Parathyroid adenoma (tissue), 2 donors: Measurements from ENCODE around the gene CHST2.

Experiments used
- H2AFZ ChIP-seq: fragments of 300-600 bp; sonication (generic); one replicate; pipeline ENCODE4 v1.7.0; 2017; ENCODE audit warnings: antibody characterized with exemption, mild to moderate bottlenecking
- H3K27ac ChIP-seq: fragments of 300-600 bp; sonication (generic); one replicate; pipeline ENCODE4 v1.7.0; 2017
- H3K27me3 ChIP-seq: fragments of 300-600 bp; sonication (generic); one replicate; pipeline ENCODE4 v1.7.0; 2017; ENCODE audit warnings: low read length; ENCODE audit not compliant: control insufficient read depth, insufficient read depth
- H3K36me3 ChIP-seq: fragments of 300-600 bp; sonication (generic); one replicate; pipeline ENCODE4 v1.7.0; 2017; ENCODE audit warnings: low read length; ENCODE audit not compliant: control insufficient read depth, insufficient read depth
- H3K4me1 ChIP-seq: fragments of 300-600 bp; sonication (generic); one replicate; pipeline ENCODE4 v1.7.0; 2017; ENCODE audit warnings: control low read depth
- H3K4me2 ChIP-seq: fragments of 300-600 bp; sonication (generic); one replicate; pipeline ENCODE4 v1.7.0; 2017; ENCODE audit warnings: low read length
- H3K4me3 ChIP-seq: fragments of 300-600 bp; sonication (generic); one replicate; pipeline ENCODE4 v1.7.0; 2017; ENCODE audit warnings: low read depth, low read length
- H3K79me2 ChIP-seq: fragments of 300-600 bp; sonication (generic); one replicate; pipeline ENCODE4 v1.7.0; 2017; ENCODE audit warnings: control low read depth
- H3K9ac ChIP-seq: fragments of 300-600 bp; sonication (generic); one replicate; pipeline ENCODE4 v1.7.0; 2017; ENCODE audit warnings: mild to moderate bottlenecking
- H3K9me3 ChIP-seq: fragments of 300-600 bp; sonication (generic); one replicate; pipeline ENCODE4 v1.7.0; 2017; ENCODE audit warnings: low read length; ENCODE audit not compliant: control insufficient read depth
- TF ChIP-seq, protein P1 (sequence below): fragments of 300-600 bp; sonication (generic); IDR thresholded peaks from one replicate; pipeline ENCODE4 v1.7.0; 2017; ENCODE audit warnings: antibody characterized with exemption, mild to moderate bottlenecking
- donor health status: primary hyperparathyroidism.

Gene CHST2

GRCh38 chr3:143105170-143105569 is 14.4 kb upstream of the CHST2 start:
- Histone ChIP-seq H3K9ac (no peak overlapping the region), H3K4me1 (no peaks in the 10 kb centered on the region), H3K36me3 (no peaks in the 10 kb centered on the region), H3K4me3 (no peak overlapping the region), H3K27me3 (no peaks in the 10 kb centered on the region), H3K27ac (no peak overlapping the region), H2AFZ (no peak overlapping the region), H3K9me3 (no peaks in the 10 kb centered on the region), H3K79me2 (no peaks in the 10 kb centered on the region), H3K4me2 (no peak overlapping the region)
- TF ChIP-seq, protein P1, sequence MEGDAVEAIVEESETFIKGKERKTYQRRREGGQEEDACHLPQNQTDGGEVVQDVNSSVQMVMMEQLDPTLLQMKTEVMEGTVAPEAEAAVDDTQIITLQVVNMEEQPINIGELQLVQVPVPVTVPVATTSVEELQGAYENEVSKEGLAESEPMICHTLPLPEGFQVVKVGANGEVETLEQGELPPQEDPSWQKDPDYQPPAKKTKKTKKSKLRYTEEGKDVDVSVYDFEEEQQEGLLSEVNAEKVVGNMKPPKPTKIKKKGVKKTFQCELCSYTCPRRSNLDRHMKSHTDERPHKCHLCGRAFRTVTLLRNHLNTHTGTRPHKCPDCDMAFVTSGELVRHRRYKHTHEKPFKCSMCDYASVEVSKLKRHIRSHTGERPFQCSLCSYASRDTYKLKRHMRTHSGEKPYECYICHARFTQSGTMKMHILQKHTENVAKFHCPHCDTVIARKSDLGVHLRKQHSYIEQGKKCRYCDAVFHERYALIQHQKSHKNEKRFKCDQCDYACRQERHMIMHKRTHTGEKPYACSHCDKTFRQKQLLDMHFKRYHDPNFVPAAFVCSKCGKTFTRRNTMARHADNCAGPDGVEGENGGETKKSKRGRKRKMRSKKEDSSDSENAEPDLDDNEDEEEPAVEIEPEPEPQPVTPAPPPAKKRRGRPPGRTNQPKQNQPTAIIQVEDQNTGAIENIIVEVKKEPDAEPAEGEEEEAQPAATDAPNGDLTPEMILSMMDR, result no peak

DNA sequence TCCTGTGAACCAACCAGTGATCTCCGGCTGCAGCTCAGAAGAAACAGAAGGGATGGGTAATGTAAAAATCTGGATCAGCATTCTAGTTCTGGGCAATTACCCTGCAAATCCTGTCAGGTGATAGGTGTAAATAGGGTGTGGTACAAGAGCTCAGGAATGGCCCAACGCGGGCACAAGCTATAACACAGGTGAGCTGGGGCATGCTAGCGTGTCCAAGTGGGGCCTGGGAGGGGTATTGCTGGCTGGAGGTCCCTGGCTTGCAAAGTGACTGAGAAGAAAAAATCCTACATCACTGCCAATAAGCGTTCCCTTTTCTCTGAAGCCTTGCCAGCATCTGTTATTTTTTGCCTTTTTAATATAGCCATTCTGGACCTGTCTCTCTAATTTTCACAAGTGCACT is 9.7 kb upstream of the CHST2 start:
- Histone ChIP-seq H3K4me1 (no peaks in the 10 kb centered on the region), H3K9me3 (no peaks in the 10 kb centered on the region), H3K4me2 (no peak overlapping the region), H3K27ac (no peak overlapping the region), H3K36me3 (no peaks in the 10 kb centered on the region), H3K9ac (no peak overlapping the region), H2AFZ (no peak overlapping the region), H3K27me3 (no peaks in the 10 kb centered on the region), H3K79me2 (no peaks in the 10 kb centered on the region), H3K4me3 (no peak overlapping the region)
- TF ChIP-seq, protein P1, result no peak

DNA sequence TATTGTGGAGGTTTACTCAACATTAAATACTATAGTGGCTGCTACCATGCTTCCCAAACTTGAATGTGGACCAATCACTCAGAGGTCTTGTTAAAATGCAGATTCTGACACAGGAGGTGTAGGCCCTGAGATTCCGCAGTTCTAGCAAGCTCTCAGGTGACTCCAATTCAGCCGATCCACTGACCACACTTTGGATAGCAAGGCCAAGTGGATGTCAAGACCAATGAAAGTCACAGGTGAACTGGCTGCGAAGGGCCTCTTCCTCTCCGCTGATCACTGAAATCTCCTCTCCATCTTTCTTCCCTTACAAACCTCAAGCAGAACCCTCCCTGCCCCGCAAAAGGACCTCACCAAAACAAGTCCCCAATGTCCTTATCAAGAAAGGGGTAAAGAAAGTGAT is 9.2 kb upstream of the CHST2 start:
- no peak overlapping the region for H3K4me3 ChIP-seq
- TF ChIP-seq, protein P1, result no peak
- no peaks in the 10 kb centered on the region for H3K4me1 ChIP-seq
- H3K9me3 ChIP-seq, result no peaks in the 10 kb centered on the region
- no peak overlapping the region for H3K9ac ChIP-seq
- H3K27me3 ChIP-seq, result no peaks in the 10 kb centered on the region
- H3K4me2 ChIP-seq, result no peak overlapping the region
- no peaks in the 10 kb centered on the region for H3K79me2 ChIP-seq
- H3K27ac ChIP-seq, result no peak overlapping the region
- H2AFZ ChIP-seq, result no peak overlapping the region
- H3K36me3 ChIP-seq, result no peaks in the 10 kb centered on the region

DNA sequence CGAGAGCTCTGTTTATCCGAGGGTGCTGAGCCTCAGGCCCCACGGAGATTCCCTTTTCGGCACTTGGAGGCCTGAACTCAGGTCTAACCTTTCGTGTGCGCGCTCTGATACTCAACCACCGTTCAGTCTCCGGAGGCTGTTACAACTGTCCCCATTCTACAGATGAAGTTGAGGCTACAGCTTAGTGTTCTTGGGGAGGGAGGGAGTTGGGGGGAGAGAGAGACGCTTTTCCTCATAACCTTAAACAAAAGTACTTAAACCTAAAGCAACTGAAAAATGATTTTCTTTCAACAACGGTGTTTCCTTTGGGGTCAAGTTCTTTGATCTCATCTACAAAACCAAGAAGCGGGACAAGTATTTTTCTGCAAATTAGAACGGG is 952 bp upstream of the CHST2 start:
- no peaks in the 10 kb centered on the region for H3K79me2 ChIP-seq
- TF ChIP-seq, protein P1, result no peak
- H3K27me3 ChIP-seq, result no peaks in the 10 kb centered on the region
- no peak overlapping the region for H3K27ac ChIP-seq
- peak overlapping the region; percentile 90 for H3K4me2 ChIP-seq
- no peaks in the 10 kb centered on the region for H3K9me3 ChIP-seq
- H3K4me3 ChIP-seq, result peak overlapping the region; percentile 76
- H3K36me3 ChIP-seq, result no peaks in the 10 kb centered on the region
- H2AFZ ChIP-seq, result peak overlapping the region; percentile 72
- H3K9ac ChIP-seq, result no peak overlapping the region
- no peaks in the 10 kb centered on the region for H3K4me1 ChIP-seq

DNA sequence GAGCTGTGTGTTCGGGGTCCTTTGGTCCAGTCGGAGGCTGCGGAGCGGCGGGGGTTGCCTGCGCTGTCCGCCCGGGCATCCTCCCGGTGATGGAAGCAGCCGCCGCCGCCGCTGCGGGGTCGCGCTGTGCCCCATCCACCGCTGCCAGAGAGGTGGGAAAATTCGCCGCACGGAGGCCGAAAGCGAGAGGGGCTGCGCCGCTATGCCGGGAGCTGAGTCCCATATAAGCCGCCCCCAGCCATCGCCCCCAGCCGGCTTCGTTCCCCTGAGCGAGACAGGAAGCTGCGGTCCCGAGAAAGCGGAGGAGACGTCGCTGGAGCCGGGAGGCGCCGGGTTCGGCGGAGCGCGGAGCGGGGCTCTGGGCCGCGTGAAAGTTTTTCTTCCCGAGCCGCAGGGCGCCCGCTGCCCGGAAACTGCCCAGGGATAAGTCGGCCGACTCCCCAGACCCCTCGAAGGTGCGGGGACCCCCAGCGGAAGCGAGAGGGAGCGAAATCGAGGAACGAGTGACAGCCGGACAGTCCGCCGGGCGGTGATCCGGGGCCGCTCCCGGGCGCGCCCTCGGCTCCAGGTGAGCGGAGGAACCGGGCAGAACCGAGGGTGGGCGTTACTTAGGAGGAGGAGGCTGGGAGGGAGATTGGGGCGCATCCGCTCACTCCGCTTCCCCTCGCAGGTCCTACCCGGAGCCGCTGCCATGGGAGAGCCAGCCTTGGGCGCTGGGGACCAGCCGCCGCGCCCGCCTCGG is 574 bp downstream of the CHST2 start:
- peak overlapping the region; percentile 76 for H3K4me3 ChIP-seq
- H3K79me2 ChIP-seq, result no peaks in the 10 kb centered on the region
- no peak overlapping the region for H3K9ac ChIP-seq
- H3K36me3 ChIP-seq, result no peaks in the 10 kb centered on the region
- H3K4me2 ChIP-seq, result peak overlapping the region; percentile 86
- H3K27ac ChIP-seq, result no peak overlapping the region
- no peaks in the 10 kb centered on the region for H3K9me3 ChIP-seq
- H3K4me1 ChIP-seq, result no peaks in the 10 kb centered on the region
- no peaks in the 10 kb centered on the region for H3K27me3 ChIP-seq
- TF ChIP-seq, protein P1, result no peak
- H2AFZ ChIP-seq, result peak overlapping the region; percentile 72
